Large intestine (tissue), 3 donors: ENCODE data around the gene DPAGT1. TPM values are rescaled to one million over a fixed set of nuclear protein-coding genes. Genes with fewer than 3 reads are reported as not detected.

Experiments used
- DNase-seq, 2 donors: peaks; one replicate each; pipeline versions ENCODE4 v3.0.0 to v3.0.0-alpha.2; 2013
- H3K27ac ChIP-seq: one replicate; pipeline ENCODE4 v1.5.1; 2013; ENCODE audit warnings: low read length
- H3K27me3 ChIP-seq: 2 replicates; pipeline ENCODE4 v1.6.1; 2013; ENCODE audit warnings: low read length; ENCODE audit not compliant: control insufficient read depth, insufficient read depth
- H3K36me3 ChIP-seq: 2 replicates; pipeline ENCODE4 v1.6.1; 2013; ENCODE audit warnings: low read length; ENCODE audit not compliant: control insufficient read depth, insufficient read depth
- H3K4me1 ChIP-seq: one replicate; pipeline ENCODE4 v1.6.1; 2013; ENCODE audit warnings: low read length; ENCODE audit not compliant: control insufficient read depth, insufficient read depth
- H3K4me3 ChIP-seq: one replicate; pipeline ENCODE4 v1.5.1; 2013; ENCODE audit warnings: low read length
- H3K9me3 ChIP-seq: one replicate; pipeline ENCODE4 v1.6.1; 2013; ENCODE audit warnings: mild to moderate bottlenecking, low read depth, low read length, moderate library complexity; ENCODE audit not compliant: control insufficient read depth
- WGBS: methylation state at CpG from one replicate; pipeline ENCODE4 v1.1.5; 2013; ENCODE audit warnings: low lambda C conversion rate; ENCODE audit not compliant: insufficient coverage; 5-methylcytosine and 5-hydroxymethylcytosine counted together
- polyA plus RNA-seq: library from polyadenylated mRNA; unstranded; fragments of 120-200 nt; gene quantifications from one replicate; pipeline ENCODE4 v1.2.1, GENCODE V29; 2013

The DPAGT1 gene
- polyA plus RNA-seq, 1 donor = 51.1 TPM

GRCh38 chr11:119134389-119134978 is 32.8 kb upstream of the DPAGT1 start:
- Histone ChIP-seq H3K4me1 (no peaks in the 10 kb centered on the region), H3K9me3 (no peaks in the 10 kb centered on the region), H3K4me3 (no peak overlapping the region), H3K27ac (no peak overlapping the region), H3K36me3 (peaks cover 49% of the 10 kb centered on the region), H3K27me3 (no peaks in the 10 kb centered on the region)
- DNase-seq = no peak
- no CpG with 5 or more reads among the region's 4 CpGs for WGBS

DNA sequence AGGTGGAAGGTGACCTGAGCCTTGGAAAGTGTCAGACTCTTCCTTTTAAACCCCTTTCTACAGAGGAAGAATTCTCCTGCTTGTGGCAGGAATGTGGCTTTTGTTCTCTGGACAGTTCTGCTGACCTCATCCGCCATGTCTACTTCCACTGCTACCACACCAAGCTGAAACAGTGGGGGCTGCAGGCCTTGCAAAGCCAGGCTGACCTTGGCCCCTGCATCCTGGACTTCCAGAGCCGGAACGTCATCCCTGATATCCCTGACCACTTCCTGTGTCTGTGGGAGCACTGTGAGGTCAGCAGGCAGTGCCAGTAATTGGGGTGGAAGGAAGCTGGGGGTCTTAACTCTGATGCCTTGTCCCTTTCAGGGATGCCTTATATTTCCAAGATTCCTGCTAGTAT is 29.0 kb upstream of the DPAGT1 start:
- no peak for DNase-seq
- no peak overlapping the region for H3K4me3 ChIP-seq
- H3K27ac ChIP-seq = no peak overlapping the region
- no peaks in the 10 kb centered on the region for H3K27me3 ChIP-seq
- no CpG with 5 or more reads among the region's 3 CpGs for WGBS
- H3K36me3 ChIP-seq = peaks cover 54% of the 10 kb centered on the region
- H3K4me1 ChIP-seq = peaks cover 13% of the 10 kb centered on the region
- no peaks in the 10 kb centered on the region for H3K9me3 ChIP-seq

DNA sequence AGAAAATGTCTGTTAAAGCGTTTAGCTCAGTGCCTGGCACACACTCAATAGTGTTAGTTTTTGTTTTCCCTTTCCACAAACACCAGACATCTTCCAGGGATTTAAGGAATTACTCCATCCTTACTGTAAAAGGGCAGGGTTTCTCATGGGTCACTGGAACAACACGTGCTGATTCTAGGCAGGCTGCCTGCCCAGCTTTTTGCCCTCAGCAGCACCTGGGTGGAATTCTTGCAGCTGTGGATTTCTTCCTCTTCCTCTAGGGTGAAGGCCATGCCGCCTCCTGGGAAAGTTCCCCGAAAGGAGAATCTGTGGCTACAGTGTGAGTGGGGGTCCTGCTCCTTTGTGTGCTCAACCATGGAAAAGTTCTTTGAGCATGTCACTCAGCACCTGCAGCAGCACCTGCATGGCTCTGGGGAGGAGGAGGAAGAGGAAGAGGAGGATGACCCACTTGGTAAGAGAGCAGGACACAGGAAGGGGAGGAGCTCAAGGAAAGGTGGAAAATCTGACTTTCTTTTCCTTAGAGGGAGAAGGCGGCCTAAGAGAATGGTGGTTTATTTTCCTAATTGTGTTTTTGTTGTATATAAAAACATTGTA is 25.1 kb upstream of the DPAGT1 start:
- Histone ChIP-seq H3K9me3 (no peaks in the 10 kb centered on the region), H3K4me3 (no peak overlapping the region), H3K36me3 (peaks cover 37% of the 10 kb centered on the region), H3K27me3 (no peaks in the 10 kb centered on the region), H3K4me1 (peaks cover 28% of the 10 kb centered on the region), H3K27ac (peak overlapping the region; percentile 80)
- no peak for DNase-seq
- no CpG with 5 or more reads among the region's 5 CpGs for WGBS

DNA sequence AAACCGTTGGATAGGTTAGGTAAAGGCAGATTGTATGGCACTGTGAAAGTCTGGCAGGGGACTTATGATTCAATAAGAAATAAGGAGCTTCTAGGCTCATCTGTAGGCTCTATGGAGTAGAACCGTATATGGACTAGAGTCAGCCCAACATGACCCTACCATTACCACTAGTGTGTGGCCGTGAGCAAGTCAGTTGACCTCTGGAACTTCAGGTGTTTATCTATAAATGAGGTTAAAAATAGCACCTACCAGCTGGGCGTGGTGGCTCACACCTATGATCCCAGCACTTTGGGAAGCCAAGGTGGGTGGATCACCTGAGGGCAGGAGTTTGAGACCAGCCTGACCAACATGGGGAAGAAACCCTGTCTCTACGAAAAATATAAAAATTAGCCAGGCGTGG is 24.2 kb upstream of the DPAGT1 start:
- Histone ChIP-seq H3K9me3 (no peaks in the 10 kb centered on the region), H3K36me3 (peaks cover 27% of the 10 kb centered on the region), H3K27me3 (no peaks in the 10 kb centered on the region), H3K4me3 (no peak overlapping the region), H3K27ac (peak overlapping the region; percentile 80), H3K4me1 (peaks cover 30% of the 10 kb centered on the region)
- no CpG with 5 or more reads among the region's 6 CpGs for WGBS
- DNase-seq = peak; percentile 62 to 78

GRCh38 chr11:119121811-119122124 is 20.1 kb upstream of the DPAGT1 start:
- Histone ChIP-seq H3K9me3 (no peaks in the 10 kb centered on the region), H3K4me1 (peaks cover 31% of the 10 kb centered on the region)
- WGBS = no CpG with 5 or more reads among the region's 20 CpGs

GRCh38 chr11:119121008-119121810 is 19.6 kb upstream of the DPAGT1 start, which contains the start of gene HINFP:
TSS of gene HINFP (plus strand) at chr11:119121580. CDS start at chr11:119126945, 5,365 bp downstream.
- Histone ChIP-seq H3K4me3 (peak within 1 kb of the TSS; percentile 90), H3K36me3 (peaks cover 21% of the 10 kb centered on the region), H3K27me3 (no peaks in the 10 kb centered on the region), H3K27ac (peak within 1 kb of the TSS; percentile 90), H3K4me1 (peaks cover 25% of the 10 kb centered on the region), H3K9me3 (no peaks in the 10 kb centered on the region)
- WGBS = 0% methylated on average over 5 of the region's 54 CpGs
- DNase-seq = peak; percentile 99

More at GRCh38 chr11:119121811-119122124, 20.1 kb upstream of the DPAGT1 start:
- no peak for DNase-seq
- Histone ChIP-seq H3K27ac (peak overlapping the region; percentile 90), H3K27me3 (no peaks in the 10 kb centered on the region), H3K4me3 (peak overlapping the region; percentile 90), H3K36me3 (peaks cover 16% of the 10 kb centered on the region)

DNA sequence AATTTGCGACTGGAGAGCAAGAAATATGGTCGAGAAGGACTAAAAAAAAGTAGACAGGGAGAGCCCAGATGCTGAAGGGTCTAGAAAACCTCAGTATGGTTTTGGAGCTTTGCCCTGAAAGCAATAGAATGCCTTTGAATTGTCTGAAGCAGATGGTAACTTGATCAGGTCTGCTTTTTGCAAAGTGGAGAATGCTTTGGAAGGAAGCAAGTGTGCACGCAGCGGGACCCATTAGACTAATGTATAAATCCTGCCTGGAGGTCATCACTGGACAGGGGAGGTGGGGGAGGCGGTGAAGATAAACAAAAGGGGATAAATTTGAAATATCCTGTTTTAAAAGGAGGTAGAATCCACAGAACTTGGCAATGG is 19.0 kb upstream of the DPAGT1 start:
- no peaks in the 10 kb centered on the region for H3K27me3 ChIP-seq
- H3K4me3 ChIP-seq = peak overlapping the region; percentile 63
- H3K36me3 ChIP-seq = peaks cover 27% of the 10 kb centered on the region
- H3K4me1 ChIP-seq = peaks cover 19% of the 10 kb centered on the region
- peak overlapping the region; percentile 68 for H3K27ac ChIP-seq
- no peaks in the 10 kb centered on the region for H3K9me3 ChIP-seq
- no peak for DNase-seq
- 10% methylated on average over 4 of the region's 5 CpGs for WGBS

GRCh38 chr11:119118946-119119345 is 17.3 kb upstream of the DPAGT1 start:
- Histone ChIP-seq H3K36me3 (peaks cover 32% of the 10 kb centered on the region), H3K4me1 (peaks cover 14% of the 10 kb centered on the region), H3K27ac (no peak overlapping the region), H3K4me3 (no peak overlapping the region), H3K27me3 (no peaks in the 10 kb centered on the region), H3K9me3 (no peaks in the 10 kb centered on the region)
- DNase-seq = no peak
- WGBS = 100% methylated on average over 1 of the region's 1 CpG

DNA sequence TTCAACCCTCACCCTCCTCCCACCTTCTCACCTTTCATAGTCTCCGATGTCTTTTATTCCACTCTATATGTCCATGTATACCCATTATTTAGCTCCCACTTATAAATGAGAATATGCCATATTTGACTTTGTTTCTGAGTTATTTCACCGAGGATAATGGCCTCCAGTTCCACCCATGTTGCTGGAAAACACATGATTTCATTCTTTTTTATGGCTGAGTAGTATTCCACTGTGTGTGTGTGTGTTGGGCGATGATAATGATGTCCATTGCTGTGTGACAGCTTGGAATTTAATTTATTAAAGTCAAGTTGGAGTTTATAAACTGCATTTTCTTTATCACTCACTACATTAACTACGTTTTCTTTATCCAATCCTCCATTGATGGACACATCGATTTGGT is 16.6 kb upstream of the DPAGT1 start:
- H3K27ac ChIP-seq = no peak overlapping the region
- no peaks in the 10 kb centered on the region for H3K27me3 ChIP-seq
- H3K9me3 ChIP-seq = no peaks in the 10 kb centered on the region
- DNase-seq = no peak
- 100% methylated on average over 2 of the region's 5 CpGs for WGBS
- H3K4me3 ChIP-seq = no peak overlapping the region
- H3K36me3 ChIP-seq = peaks cover 38% of the 10 kb centered on the region
- H3K4me1 ChIP-seq = peaks cover 14% of the 10 kb centered on the region

DNA sequence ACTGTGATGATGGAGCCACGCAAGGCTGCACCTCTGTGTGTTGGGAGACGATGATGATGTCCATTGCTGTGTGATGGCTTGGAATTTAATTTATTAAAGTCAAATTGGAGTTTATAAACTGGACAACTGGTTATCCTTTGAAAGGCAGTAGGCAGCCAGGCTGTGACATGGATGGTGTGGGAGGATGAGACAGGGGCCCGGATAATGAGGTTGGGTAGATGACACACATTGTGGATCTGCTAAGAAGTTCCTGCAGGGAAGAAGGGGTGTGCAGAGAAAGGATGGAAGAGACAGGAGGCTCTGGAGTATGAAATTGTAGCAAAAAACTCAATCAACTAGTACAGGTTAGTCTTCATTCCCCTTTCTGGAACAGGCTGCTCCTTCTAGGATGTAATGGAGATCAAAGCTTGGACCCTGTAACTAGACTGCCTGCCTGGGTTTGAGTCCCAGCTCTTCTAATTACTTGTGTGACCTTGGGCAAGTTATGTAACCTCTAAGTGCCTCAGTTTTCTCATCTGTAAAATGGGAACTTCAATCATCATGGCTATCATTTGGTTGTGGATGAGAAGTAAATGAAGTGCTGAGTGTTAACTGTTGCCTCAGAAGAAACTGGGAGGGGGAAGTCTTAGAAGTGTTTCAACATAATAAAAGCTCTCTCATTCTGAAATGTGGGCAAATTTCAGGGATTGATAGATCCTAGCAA is 15.5 kb upstream of the DPAGT1 start:
- H3K27ac ChIP-seq = no peak overlapping the region
- peaks cover 6% of the 10 kb centered on the region for H3K4me1 ChIP-seq
- H3K4me3 ChIP-seq = no peak overlapping the region
- H3K27me3 ChIP-seq = no peaks in the 10 kb centered on the region
- no peak for DNase-seq
- H3K9me3 ChIP-seq = no peaks in the 10 kb centered on the region
- WGBS = no CpG with 5 or more reads among the region's 3 CpGs
- peaks cover 48% of the 10 kb centered on the region for H3K36me3 ChIP-seq
